ENCODE measurements around the gene EPHA4. TPM values are rescaled to one million over a fixed set of nuclear protein-coding genes. Genes with fewer than 3 reads are reported as not detected.

Gene EPHA4
- total and polyA plus RNA-seq, 9 donors: 11.3 to 39.3 (median 24.9) TPM

GRCh38 chr2:221527776-221528309, 44.3 kb downstream of the EPHA4 start:
- no peak overlapping the region for H3K27ac ChIP-seq
- WGBS, 3 donors: 28 to 47% (median 35%) methylated on average over 6 of the region's 6 CpGs
- intact Hi-C loops (cut with DNase I): no loop called here

GRCh38 chr2:221524158-221524557, 47.9 kb downstream of the EPHA4 start:
- no peak for DNase-seq
- peaks cover 3% of the 10 kb centered on the region for H3K4me1 ChIP-seq (ENCODE audit: insufficient read depth)
- no peaks in the 10 kb centered on the region for H3K27me3 ChIP-seq
- 94 to 96% (median 96%) methylated on average over 6 of the region's 6 CpGs for WGBS, 3 donors
- no peak overlapping the region for H3K27ac ChIP-seq
- TF ChIP-seq CTCF (IDR thresholded peaks at IDR 0.05) (no peak), EP300 (IDR thresholded peaks at IDR 0.05) (no peak), POLR2A (IDR thresholded peaks at IDR 0.05) (no peak)
- H3K36me3 ChIP-seq: no peaks in the 10 kb centered on the region
- H3K4me3 ChIP-seq: no peak overlapping the region
- no peaks in the 10 kb centered on the region for H3K9me3 ChIP-seq
- intact Hi-C loops (cut with DNase I): no loop called here

More at GRCh38 chr2:221527776-221528309, 44.3 kb downstream of the EPHA4 start:
- TF ChIP-seq CTCF (IDR thresholded peaks at IDR 0.05): no peak
- no peak for TF ChIP-seq POLR2A (IDR thresholded peaks at IDR 0.05)
- TF ChIP-seq EP300 (IDR thresholded peaks at IDR 0.05): no peak
- no peaks in the 10 kb centered on the region for H3K27me3 ChIP-seq
- no peaks in the 10 kb centered on the region for H3K9me3 ChIP-seq
- H3K36me3 ChIP-seq: no peaks in the 10 kb centered on the region
- no peak for DNase-seq
- peaks cover 13% of the 10 kb centered on the region for H3K4me1 ChIP-seq (ENCODE audit: insufficient read depth)
- no peak overlapping the region for H3K4me3 ChIP-seq

- WGBS, 3 donors: 87 to 94% (median 91%) methylated on average over 3 of the region's 3 CpGs
- no peak overlapping the region for H3K4me3 ChIP-seq
- peaks cover 1% of the 10 kb centered on the region for H3K4me1 ChIP-seq (ENCODE audit: insufficient read depth)
- no peaks in the 10 kb centered on the region for H3K9me3 ChIP-seq
- H3K27me3 ChIP-seq: no peaks in the 10 kb centered on the region
- H3K36me3 ChIP-seq: no peaks in the 10 kb centered on the region
- no peak for DNase-seq
- no peak overlapping the region for H3K27ac ChIP-seq
- intact Hi-C loops (cut with DNase I): no loop called here
- TF ChIP-seq EP300 (IDR thresholded peaks at IDR 0.05) (no peak), CTCF (IDR thresholded peaks at IDR 0.05) (no peak), POLR2A (IDR thresholded peaks at IDR 0.05) (no peak)
These were observed 50.8 kb downstream of the EPHA4 start for GRCh38 chr2:221521233-221521845.

GRCh38 chr2:221518935-221519625, 53.0 kb downstream of the EPHA4 start:
- Histone ChIP-seq H3K36me3 (no peaks in the 10 kb centered on the region), H3K4me3 (no peak overlapping the region), H3K27ac (no peak overlapping the region), H3K9me3 (no peaks in the 10 kb centered on the region), H3K27me3 (no peaks in the 10 kb centered on the region), H3K4me1 (ENCODE audit: insufficient read depth) (peaks cover 1% of the 10 kb centered on the region)
- 55 to 64% (median 57%) methylated on average over 7 of the region's 7 CpGs for WGBS, 3 donors
- TF ChIP-seq EP300 (IDR thresholded peaks at IDR 0.05) (no peak), POLR2A (IDR thresholded peaks at IDR 0.05) (no peak), CTCF (IDR thresholded peaks at IDR 0.05) (no peak)
- intact Hi-C loops (cut with DNase I): no loop called here
- no peak for DNase-seq

Measured in ovary (tissue), 9 donors.